Testis (tissue), 3 donors: ENCODE measurements around the gene UBXN10. TPM values are rescaled to one million over a fixed set of nuclear protein-coding genes. Genes with fewer than 3 reads are reported as not detected.

Experiments
- DNase-seq: peaks from one replicate; pipeline ENCODE4 v3.0.0-alpha.2; 2019
- H3K27ac ChIP-seq, 2 donors: fragments of 200-600 bp; sonication (generic); one replicate each; pipeline ENCODE4 v1.5.1; 2019
- H3K27me3 ChIP-seq: fragments of 200-600 bp; sonication (generic); one replicate; pipeline ENCODE4 v1.5.1; 2019
- H3K36me3 ChIP-seq: fragments of 200-600 bp; sonication (generic); one replicate; pipeline ENCODE4 v1.5.1; 2017; ENCODE audit warnings: low read depth; ENCODE audit errors: missing control alignments
- H3K4me1 ChIP-seq: fragments of 200-600 bp; sonication (generic); one replicate; pipeline ENCODE4 v1.5.1; 2019
- H3K4me3 ChIP-seq, 2 donors: fragments of 200-600 bp; sonication (generic); one replicate each; pipeline ENCODE4 v1.5.1; 2017 to 2019
- H3K9me3 ChIP-seq: fragments of 200-600 bp; sonication (generic); one replicate; pipeline ENCODE4 v1.5.1; 2017
- CTCF ChIP-seq, 3 experiments: fragments of 450-650 bp in 2 of 3; fragments of 200-600 bp in 1 of 3; sonication (generic) in 1 of 3; IDR thresholded peaks; one replicate each; pipeline ENCODE4 v1.5.1; 2016 to 2019; ENCODE audit warnings: antibody characterized with exemption in 3 of 3, mild to moderate bottlenecking in 2 of 3, moderate library complexity in 1 of 3
- POLR2A ChIP-seq: fragments of 450-650 bp; IDR thresholded peaks from one replicate; pipeline ENCODE4 v1.6.1; 2017; ENCODE audit warnings: antibody characterized with exemption, mild to moderate bottlenecking, moderate library complexity
- WGBS, 2 donors: methylation state at CpG; one replicate each; pipeline ENCODE4 v1.1.5; 2018; 5-methylcytosine and 5-hydroxymethylcytosine counted together
- intact Hi-C: fragments of 100-400 bp; cut with DNase I; formaldehyde crosslinking; loops from one replicate; pipeline ENCODE4 v1.15.1; 2023; ENCODE audit warnings: low total_unique reads
- polyA plus RNA-seq: library from polyadenylated mRNA; stranded (reverse); fragments of 350-450 nt; fragmentation: Illumina TruSeq; extraction: RNeasy Lipid Tissue Mini Kit (QIAGEN cat#74804); gene quantifications from one replicate; pipeline ENCODE4 v1.2.3, GENCODE V29; 2014; ENCODE audit warnings: low read depth, low replicate concordance; ENCODE audit not compliant: insufficient read depth
- total RNA-seq, 2 donors: library from RNA; depleted of rRNA; stranded (reverse); fragments of >200 nt; gene quantifications; one replicate each; pipeline ENCODE4 v1.2.3, GENCODE V29; 2016

The UBXN10 gene
- total and polyA plus RNA-seq, 3 donors from 2014 or later, result 18.2 to 43.7 (median 23.7) TPM

GRCh38 chr1:20141466-20141865 lies 44.4 kb upstream of the UBXN10 start:
- no peak for DNase-seq
- intact Hi-C loops, result loop anchor here (10.0 kb wide), 1 partner anchor 227 kb away; no protein-coding TSS in a partner anchor
- no peaks in the 10 kb centered on the region for H3K27me3 ChIP-seq

GRCh38 chr1:20142001-20142710 lies 43.7 kb upstream of the UBXN10 start:
- DNase-seq, result no peak
- intact Hi-C loops, result loop anchor here (10.0 kb wide), 1 partner anchor 227 kb away; no protein-coding TSS in a partner anchor
- H3K9me3 ChIP-seq, result no peaks in the 10 kb centered on the region
- no peaks in the 10 kb centered on the region for H3K36me3 ChIP-seq
- no peaks in the 10 kb centered on the region for H3K27me3 ChIP-seq
- no peak overlapping the region for H3K27ac ChIP-seq
- H3K4me3 ChIP-seq, result no peak overlapping the region
- no peak for TF ChIP-seq CTCF (IDR thresholded peaks at IDR 0.05)
- no peak for TF ChIP-seq POLR2A
- WGBS, 2 donors, result 92 to 93% methylated on average over 3 to 13 of the region's 13 CpGs
- peaks cover 5% of the 10 kb centered on the region for H3K4me1 ChIP-seq

More at GRCh38 chr1:20141466-20141865, 44.4 kb upstream of the UBXN10 start:
- TF ChIP-seq POLR2A, result no peak
- no peak for TF ChIP-seq CTCF (IDR thresholded peaks at IDR 0.05)
- Histone ChIP-seq H3K27ac (no peak overlapping the region), H3K36me3 (no peaks in the 10 kb centered on the region), H3K4me1 (peaks cover 5% of the 10 kb centered on the region), H3K9me3 (no peaks in the 10 kb centered on the region), H3K4me3 (no peak overlapping the region)
- WGBS, 2 donors, result 94 to 96% methylated on average over 5 to 7 of the region's 7 CpGs

- Histone ChIP-seq H3K27ac (no peak overlapping the region), H3K4me3 (no peak overlapping the region), H3K9me3 (no peaks in the 10 kb centered on the region), H3K4me1 (peaks cover 5% of the 10 kb centered on the region), H3K36me3 (no peaks in the 10 kb centered on the region), H3K27me3 (no peaks in the 10 kb centered on the region)
- intact Hi-C loops, result loop anchor here (10.0 kb wide), 1 partner anchor 229 kb away; no protein-coding TSS in a partner anchor
- 96 to 100% methylated on average over 2 to 4 of the region's 8 CpGs for WGBS, 2 donors
- TF ChIP-seq POLR2A, result no peak
- TF ChIP-seq CTCF (IDR thresholded peaks at IDR 0.05), result no peak
- no peak for DNase-seq
Measured at GRCh38 chr1:20143318-20143717, 42.6 kb upstream of the UBXN10 start.

GRCh38 chr1:20143734-20144565 lies 41.9 kb upstream of the UBXN10 start:
- Histone ChIP-seq H3K4me1 (peaks cover 5% of the 10 kb centered on the region), H3K9me3 (no peaks in the 10 kb centered on the region), H3K4me3 (no peak overlapping the region), H3K27ac (no peak overlapping the region), H3K36me3 (no peaks in the 10 kb centered on the region), H3K27me3 (no peaks in the 10 kb centered on the region)
- WGBS, 2 donors, result 68 to 80% methylated on average over 13 of the region's 13 CpGs
- TF ChIP-seq POLR2A, result no peak
- TF ChIP-seq CTCF (IDR thresholded peaks at IDR 0.05), result no peak
- no peak for DNase-seq
- intact Hi-C loops, result loop anchor here (10.0 kb wide), 1 partner anchor 229 kb away; no protein-coding TSS in a partner anchor
